HL-60 (cell line): ENCODE results near the gene ARPC1B.

Source experiments
- DNase-seq, 2 experiments: peaks; one replicate each; pipeline ENCODE4 v3.0.0-alpha.2; 2010 to 2020; ENCODE audit warnings: low read depth in 1 of 2, low spot score in 1 of 2
- H3K27ac ChIP-seq: fragments of 250-450 bp; sonication (Bioruptor Pico); replicated peaks from 2 replicates; pipeline ENCODE4 v1.5.1; 2020; ENCODE audit warnings: mild to moderate bottlenecking, moderate library complexity
- H3K27me3 ChIP-seq: fragments of 250-450 bp; sonication (Bioruptor Pico); 2 replicates; pipeline ENCODE4 v1.5.1; 2021; ENCODE audit warnings: mild to moderate bottlenecking, moderate library complexity; ENCODE audit not compliant: insufficient read depth, poor library complexity, severe bottlenecking
- H3K4me3 ChIP-seq: replicated peaks from 2 replicates; pipeline ENCODE4 v1.5.1; 2011; ENCODE audit warnings: mild to moderate bottlenecking, control low read depth, low read length; ENCODE audit not compliant: insufficient read depth
- GABPA ChIP-seq: IDR thresholded peaks from 2 replicates; pipeline ENCODE4 v1.6.1; 2012; ENCODE audit warnings: low read depth
- POLR2AphosphoS5 ChIP-seq: IDR thresholded peaks from 2 replicates; pipeline ENCODE4 v1.6.1; 2012; ENCODE audit warnings: low read depth
- SPI1 ChIP-seq: IDR thresholded peaks from 2 replicates; pipeline ENCODE4 v1.6.1; 2012; ENCODE audit warnings: low read depth, mild to moderate bottlenecking, borderline replicate concordance
- TF ChIP-seq, protein P1 (sequence below): IDR thresholded peaks from 2 replicates; pipeline ENCODE4 v1.6.1; 2012; ENCODE audit warnings: low read depth; ENCODE audit not compliant: insufficient replicate concordance
- TF ChIP-seq, protein P2 (sequence below): IDR thresholded peaks from one replicate; pipeline ENCODE4 v1.5.1; 2011; ENCODE audit warnings: low read length, control low read depth, inconsistent platforms; ENCODE audit not compliant: insufficient read depth

ARPC1B gene

DNA sequence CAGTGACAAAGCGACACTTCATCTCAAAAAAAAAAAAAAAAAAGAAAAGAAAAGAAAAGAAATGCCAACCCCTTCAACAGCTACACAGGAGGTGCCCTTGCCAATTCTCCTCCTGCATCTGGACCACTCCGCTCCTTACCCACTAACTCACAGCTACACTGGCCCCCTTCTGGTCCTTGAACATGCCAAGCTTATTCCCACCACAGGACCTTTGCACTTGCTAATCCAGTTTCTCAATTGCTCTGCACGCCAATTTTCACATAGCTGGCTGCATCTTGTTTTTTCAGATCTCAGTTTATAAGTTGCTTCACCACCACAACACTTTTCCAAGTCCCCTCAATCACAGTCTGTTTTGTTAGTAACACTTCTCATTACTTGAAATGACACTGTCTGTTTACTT lies 28.3 kb downstream of the ARPC1B start:
- Histone ChIP-seq H3K4me3 (no peak overlapping the region), H3K27me3 (no peaks in the 10 kb centered on the region), H3K27ac (no peak overlapping the region)
- DNase-seq, result no peak
- TF ChIP-seq SPI1, result no peak
- TF ChIP-seq GABPA, result no peak
- TF ChIP-seq, protein P1, sequence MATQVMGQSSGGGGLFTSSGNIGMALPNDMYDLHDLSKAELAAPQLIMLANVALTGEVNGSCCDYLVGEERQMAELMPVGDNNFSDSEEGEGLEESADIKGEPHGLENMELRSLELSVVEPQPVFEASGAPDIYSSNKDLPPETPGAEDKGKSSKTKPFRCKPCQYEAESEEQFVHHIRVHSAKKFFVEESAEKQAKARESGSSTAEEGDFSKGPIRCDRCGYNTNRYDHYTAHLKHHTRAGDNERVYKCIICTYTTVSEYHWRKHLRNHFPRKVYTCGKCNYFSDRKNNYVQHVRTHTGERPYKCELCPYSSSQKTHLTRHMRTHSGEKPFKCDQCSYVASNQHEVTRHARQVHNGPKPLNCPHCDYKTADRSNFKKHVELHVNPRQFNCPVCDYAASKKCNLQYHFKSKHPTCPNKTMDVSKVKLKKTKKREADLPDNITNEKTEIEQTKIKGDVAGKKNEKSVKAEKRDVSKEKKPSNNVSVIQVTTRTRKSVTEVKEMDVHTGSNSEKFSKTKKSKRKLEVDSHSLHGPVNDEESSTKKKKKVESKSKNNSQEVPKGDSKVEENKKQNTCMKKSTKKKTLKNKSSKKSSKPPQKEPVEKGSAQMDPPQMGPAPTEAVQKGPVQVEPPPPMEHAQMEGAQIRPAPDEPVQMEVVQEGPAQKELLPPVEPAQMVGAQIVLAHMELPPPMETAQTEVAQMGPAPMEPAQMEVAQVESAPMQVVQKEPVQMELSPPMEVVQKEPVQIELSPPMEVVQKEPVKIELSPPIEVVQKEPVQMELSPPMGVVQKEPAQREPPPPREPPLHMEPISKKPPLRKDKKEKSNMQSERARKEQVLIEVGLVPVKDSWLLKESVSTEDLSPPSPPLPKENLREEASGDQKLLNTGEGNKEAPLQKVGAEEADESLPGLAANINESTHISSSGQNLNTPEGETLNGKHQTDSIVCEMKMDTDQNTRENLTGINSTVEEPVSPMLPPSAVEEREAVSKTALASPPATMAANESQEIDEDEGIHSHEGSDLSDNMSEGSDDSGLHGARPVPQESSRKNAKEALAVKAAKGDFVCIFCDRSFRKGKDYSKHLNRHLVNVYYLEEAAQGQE, result no peak
- TF ChIP-seq, protein P2, sequence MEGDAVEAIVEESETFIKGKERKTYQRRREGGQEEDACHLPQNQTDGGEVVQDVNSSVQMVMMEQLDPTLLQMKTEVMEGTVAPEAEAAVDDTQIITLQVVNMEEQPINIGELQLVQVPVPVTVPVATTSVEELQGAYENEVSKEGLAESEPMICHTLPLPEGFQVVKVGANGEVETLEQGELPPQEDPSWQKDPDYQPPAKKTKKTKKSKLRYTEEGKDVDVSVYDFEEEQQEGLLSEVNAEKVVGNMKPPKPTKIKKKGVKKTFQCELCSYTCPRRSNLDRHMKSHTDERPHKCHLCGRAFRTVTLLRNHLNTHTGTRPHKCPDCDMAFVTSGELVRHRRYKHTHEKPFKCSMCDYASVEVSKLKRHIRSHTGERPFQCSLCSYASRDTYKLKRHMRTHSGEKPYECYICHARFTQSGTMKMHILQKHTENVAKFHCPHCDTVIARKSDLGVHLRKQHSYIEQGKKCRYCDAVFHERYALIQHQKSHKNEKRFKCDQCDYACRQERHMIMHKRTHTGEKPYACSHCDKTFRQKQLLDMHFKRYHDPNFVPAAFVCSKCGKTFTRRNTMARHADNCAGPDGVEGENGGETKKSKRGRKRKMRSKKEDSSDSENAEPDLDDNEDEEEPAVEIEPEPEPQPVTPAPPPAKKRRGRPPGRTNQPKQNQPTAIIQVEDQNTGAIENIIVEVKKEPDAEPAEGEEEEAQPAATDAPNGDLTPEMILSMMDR, result no peak
- TF ChIP-seq POLR2AphosphoS5, result no peak

DNA sequence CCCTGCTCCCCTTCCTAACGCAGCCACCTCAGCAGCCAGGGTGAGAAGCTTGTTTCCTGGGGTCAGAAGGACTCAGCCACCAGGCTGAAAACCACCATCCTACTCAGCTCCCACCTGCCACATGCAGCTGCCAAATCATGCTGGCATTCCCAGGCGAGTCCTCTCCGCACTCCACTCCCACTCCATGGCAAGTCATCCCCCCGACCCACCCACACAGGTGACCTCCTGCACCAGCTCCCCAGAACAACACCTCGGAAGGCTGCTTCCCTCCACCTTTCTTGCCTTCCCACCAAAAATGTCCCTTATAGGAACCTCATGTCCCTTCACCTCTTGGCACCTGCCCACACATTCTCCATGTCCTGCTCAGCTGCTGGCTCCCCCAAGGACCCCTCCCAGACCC lies 29.2 kb downstream of the ARPC1B start:
- DNase-seq, result no peak
- Histone ChIP-seq H3K27me3 (no peaks in the 10 kb centered on the region), H3K4me3 (no peak overlapping the region), H3K27ac (no peak overlapping the region)
- TF ChIP-seq, protein P2, result no peak
- TF ChIP-seq SPI1 (no peak), GABPA (no peak), POLR2AphosphoS5 (no peak)
- TF ChIP-seq, protein P1, result no peak

DNA sequence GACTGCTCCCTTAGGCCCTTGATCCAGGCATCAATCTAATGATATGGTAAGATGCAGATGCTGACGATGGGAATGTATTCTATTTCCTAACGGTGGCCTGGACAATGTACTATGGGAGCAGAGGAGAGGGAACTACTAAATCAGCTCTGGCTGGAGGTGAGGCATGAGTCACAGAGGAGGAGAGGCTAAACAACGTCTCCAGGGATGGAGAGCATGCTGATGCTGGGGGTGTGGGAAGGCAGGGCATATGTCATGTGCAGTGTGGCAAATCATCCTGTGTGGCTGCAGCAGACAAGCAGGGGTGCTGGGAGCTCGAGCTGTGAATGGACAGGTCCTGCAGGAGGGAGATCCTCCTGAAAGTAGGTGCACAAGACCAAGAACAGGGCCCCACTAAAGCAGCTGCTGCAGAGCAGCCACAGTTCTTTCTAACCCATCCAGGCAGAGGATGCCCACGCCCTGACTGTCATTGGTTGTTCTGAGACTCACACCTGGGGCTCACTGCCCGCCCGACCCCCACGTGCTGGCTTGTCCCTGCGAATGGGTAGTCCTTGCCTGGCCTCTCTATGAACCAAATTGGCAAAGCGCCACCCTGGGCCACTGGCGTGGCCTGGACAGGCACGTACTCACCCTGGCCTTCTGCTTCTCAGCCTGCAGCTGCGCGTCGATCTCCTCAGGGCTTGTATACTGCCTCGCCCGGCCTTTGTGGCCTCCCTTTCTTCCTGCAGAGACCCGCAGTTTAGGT lies 29.9 kb downstream of the ARPC1B start:
- H3K4me3 ChIP-seq, result no peak overlapping the region
- TF ChIP-seq POLR2AphosphoS5, result no peak

DNA sequence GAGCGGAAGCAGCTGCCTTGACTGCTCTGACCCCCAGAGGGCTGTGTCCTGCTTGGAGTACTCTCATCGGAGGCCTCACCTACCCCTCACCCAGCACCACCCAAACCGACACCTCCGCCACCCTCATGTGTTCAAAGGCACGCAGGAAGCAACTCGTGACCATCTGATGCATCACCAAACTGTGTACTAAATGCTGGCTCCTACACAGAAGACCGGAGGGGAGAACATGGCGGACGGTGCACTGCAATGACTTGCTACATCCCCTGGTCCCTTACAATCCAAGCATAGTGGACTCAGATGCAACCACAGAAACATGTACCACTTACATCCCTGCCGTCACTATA lies 30.4 kb downstream of the ARPC1B start:
- no peak overlapping the region for H3K4me3 ChIP-seq
- DNase-seq, result no peak
- H3K27me3 ChIP-seq, result no peaks in the 10 kb centered on the region
- no peak overlapping the region for H3K27ac ChIP-seq
- TF ChIP-seq, protein P1, result no peak
- TF ChIP-seq GABPA, result no peak
- TF ChIP-seq POLR2AphosphoS5, result no peak
- TF ChIP-seq, protein P2, result no peak
- no peak for TF ChIP-seq SPI1

More for the DNA sequence above, 29.9 kb downstream of the ARPC1B start:
- Histone ChIP-seq H3K27ac (no peak overlapping the region), H3K27me3 (no peaks in the 10 kb centered on the region)
- DNase-seq, result no peak
